Endothelial cell of hepatic sinusoid (primary cell): ENCODE data around the gene RPLP2.

ENCODE experiments used
- in situ Hi-C: cut with HindIII; loops from 2 replicates; pipeline ENCODE4 v1.10.0; 2017; ENCODE audit warnings: low sequenced_read_pairs

RPLP2 gene

DNA sequence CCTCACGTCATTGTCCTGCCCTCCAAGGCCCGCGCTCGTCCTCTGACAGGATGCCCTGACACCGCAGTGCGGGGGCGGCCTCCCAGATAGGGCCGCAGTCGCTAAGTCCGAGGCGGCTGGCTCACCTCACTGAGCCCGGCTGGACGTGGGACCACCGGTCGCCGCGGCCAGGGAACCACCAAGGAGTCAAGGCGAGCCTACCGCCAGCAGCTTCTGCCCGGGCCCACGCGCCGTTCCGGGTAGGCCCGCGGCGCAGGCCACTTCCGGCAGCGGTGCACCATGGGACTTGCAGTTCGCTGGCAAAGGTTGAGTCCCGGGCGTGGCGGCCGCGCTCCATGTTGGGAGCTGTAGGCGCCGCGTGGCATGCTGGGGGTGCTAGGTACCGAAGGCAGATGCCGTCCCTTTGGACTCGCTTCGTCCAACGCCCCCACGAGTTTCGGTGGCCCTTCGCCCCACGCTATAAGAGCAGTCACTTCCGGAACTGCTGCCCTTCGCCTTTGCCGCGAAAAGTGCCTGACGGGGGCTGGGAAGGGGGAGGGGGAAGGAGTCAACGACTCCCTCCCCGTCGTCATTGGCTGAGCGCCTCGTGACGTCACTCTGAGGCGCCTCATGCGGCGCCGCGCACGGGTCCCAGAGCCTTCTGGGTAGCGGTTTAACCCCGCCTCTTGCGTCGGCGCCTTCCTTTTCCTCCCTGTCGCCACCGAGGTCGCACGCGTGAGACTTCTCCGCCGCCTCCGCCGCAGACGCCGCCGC, at the start of gene RPLP2:
TSS of gene RPLP2 (plus strand) at position 681 of the 753 bp plus-strand sequence. CDS start 268 bp downstream, outside the sequence.
- in situ Hi-C loops: loop anchor here (10.0 kb wide), 1 partner anchor 105 kb away; the partner anchor contains the start of gene CHID1

DNA sequence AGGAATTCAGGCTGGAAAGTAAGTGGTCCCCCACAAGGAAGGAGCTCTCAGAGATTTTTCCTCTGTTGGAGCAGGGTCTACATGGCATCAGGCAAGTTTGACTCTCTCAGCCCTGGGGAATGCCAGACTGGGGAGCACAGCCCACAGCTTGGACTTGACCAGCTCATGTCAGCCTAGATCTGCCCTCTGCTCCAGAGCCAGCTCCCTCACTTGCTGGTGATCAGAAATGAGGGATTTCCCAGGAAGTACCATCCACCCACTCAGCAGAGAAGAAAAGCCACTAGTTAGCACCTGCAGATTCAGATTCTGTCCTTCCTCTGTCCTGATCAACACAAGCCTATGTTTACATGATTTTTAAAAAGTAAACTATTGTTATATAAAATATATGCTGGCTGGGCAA, 49.5 kb upstream of the RPLP2 start:
- in situ Hi-C loops: loop anchor here (25.0 kb wide), 1 partner anchor 98 kb away; no protein-coding TSS in a partner anchor

DNA sequence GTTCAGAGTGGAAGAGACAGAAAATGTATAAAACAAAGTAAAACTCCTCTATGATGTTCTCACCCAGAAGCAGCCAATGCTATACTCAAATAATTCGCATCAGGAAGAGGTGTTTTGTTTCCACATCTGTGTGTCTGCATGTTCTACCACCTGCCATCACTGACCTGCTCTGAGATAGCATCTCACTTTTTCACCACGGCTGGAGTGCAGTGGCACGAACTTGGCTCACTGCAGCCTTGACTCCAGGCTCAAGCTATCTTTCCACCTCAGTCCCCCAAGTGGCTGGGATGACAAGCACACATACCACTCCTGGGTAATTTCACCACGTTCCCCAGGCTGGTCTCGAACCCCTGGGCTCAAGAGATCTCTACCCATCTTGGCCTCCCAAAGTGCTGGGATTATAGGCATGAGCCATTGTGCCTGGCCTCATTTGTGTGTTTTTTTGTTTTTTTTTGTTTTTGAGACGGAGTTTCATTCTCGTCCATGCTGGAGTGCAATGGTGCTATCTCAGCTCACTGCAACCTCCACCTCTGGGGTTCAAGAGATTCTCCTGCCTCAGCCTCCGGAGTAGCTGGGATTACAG, 48.1 kb upstream of the RPLP2 start:
- in situ Hi-C loops: loop anchor here (25.0 kb wide), 1 partner anchor 99 kb away; no protein-coding TSS in a partner anchor

- in situ Hi-C loops: loop anchor here (25.0 kb wide), 1 partner anchor 100 kb away; no protein-coding TSS in a partner anchor
Observed at GRCh38 chr11:762421-763072, 47.2 kb upstream of the RPLP2 start.

- in situ Hi-C loops: loop anchor here (25.0 kb wide), 1 partner anchor 101 kb away; no protein-coding TSS in a partner anchor
Observed at GRCh38 chr11:763073-763463, 46.7 kb upstream of the RPLP2 start.

DNA sequence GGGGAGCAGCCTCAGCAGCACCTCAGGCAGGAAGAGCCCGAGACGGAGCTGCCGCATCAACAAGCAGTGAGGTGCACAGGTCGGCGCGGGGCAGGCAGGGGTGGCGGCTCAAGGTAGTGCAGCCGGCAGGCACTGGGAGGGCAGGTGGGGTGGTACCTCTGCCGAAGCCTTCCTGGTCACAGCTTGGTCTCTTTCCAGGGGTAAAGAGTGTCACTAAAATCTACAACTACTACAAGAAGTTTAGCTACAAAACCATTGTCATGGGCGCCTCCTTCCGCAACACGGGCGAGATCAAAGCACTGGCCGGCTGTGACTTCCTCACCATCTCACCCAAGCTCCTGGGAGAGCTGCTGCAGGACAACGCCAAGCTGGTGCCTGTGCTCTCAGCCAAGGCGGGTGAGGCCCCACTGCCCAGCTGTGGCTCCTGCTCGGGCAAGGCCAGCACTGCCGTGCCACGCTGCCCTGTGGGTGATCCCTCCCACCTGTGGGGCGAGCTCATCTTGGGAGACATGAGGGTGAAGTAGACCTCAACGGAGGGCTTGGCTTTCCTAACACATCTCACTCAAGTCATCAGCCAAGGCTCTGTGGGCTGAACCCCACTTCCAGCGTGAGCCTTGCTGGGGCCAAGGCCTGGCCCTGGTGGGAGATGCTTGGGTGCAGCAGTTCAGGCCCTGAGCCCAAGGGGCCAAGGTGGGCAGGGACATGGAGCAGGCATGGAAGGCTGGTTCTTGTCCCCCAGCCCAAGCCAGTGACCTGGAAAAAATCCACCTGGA, 46.0 kb upstream of the RPLP2 start:
- in situ Hi-C loops: loop anchor here (25.0 kb wide), 1 partner anchor 101 kb away; no protein-coding TSS in a partner anchor

DNA sequence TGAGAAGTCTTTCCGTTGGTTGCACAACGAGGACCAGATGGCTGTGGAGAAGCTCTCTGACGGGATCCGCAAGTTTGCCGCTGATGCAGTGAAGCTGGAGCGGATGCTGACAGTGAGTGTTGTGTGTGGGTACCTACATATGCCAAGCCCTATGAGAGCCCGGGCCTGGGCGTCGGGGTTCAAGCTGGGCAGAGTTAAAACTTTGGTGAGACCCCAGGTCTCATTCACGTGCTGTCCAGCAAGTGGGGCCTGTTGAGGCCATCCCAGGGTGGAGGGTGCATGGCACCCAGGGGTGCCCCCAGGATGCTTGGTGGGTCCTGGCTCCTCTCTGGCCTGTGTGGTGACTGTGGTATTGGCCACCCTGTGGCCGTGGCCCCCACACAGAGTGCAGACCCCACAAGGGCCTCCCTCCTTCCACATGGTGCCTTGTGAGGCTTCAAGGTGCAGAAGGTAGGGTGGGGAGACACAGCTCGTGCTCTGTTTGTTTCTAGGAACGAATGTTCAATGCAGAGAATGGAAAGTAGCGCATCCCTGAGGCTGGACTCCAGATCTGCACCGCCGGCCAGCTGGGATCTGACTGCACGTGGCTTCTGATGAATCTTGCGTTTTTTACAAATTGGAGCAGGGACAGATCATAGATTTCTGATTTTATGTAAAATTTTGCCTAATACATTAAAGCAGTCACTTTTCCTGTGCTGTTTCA, 45.3 kb upstream of the RPLP2 start:
- in situ Hi-C loops: loop anchor here (25.0 kb wide), 1 partner anchor 102 kb away; no protein-coding TSS in a partner anchor

DNA sequence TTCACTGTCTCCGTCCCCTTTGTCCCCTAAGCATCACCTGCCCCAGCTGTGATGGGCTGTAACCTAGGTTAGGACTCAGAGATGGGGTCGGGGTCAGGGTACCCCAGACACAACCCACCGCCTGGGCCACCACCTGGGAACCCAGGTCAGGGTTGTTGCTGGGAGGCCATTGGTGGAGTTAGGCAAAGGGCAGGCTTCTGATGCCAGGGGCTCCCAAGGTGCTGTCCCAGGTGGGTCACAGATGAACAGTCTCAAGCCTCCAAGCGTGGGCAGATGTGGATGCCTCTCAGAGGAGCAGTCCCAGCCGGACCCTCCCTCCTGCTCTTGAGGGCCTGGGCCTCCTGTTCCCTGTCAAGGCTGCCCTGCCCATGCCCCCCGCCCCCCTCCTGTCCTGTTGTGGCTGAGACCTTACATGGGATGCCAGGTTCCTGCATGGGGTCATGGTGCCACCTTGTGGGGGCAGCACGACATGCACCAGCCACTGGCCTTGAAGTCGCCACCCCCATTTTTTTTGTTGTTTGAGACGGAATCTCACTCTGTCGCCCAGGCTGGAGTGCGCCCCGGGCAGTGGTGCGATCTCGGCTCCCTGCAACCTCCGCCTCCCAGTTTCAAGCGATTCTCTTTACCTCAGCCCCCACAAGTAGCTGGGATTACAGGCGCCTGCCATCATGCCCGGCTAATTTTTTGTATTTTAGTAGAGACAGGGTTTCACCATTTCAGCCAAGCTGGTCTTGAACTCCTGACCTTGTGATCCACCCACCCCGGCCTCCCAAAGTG, 44.6 kb upstream of the RPLP2 start:
- in situ Hi-C loops: loop anchor here (25.0 kb wide), 1 partner anchor 103 kb away; no protein-coding TSS in a partner anchor

- in situ Hi-C loops: loop anchor here (25.0 kb wide), 1 partner anchor 103 kb away; no protein-coding TSS in a partner anchor
Observed at GRCh38 chr11:765802-766091, 44.0 kb upstream of the RPLP2 start.

- in situ Hi-C loops: loop anchor here (25.0 kb wide), 1 partner anchor 104 kb away; no protein-coding TSS in a partner anchor
Observed at GRCh38 chr11:766106-766935, 43.4 kb upstream of the RPLP2 start.

DNA sequence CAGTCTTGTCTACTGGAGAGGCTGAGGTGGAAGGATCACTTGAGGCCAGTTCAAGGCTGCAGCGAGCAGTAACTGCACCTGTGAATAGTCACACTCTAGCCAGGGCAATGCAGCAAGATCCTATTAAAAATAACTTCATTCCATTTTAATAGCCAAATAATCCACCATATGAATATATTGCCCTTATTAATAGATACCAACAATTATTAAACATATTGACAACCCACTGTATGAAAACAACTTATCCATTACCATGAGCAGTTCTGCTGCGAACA, 42.9 kb upstream of the RPLP2 start:
- in situ Hi-C loops: loop anchor here (25.0 kb wide), 1 partner anchor 105 kb away; no protein-coding TSS in a partner anchor

GRCh38 chr11:767238-767637, 42.5 kb upstream of the RPLP2 start:
- in situ Hi-C loops: loop anchor here (25.0 kb wide), 1 partner anchor 105 kb away; no protein-coding TSS in a partner anchor

- in situ Hi-C loops: loop anchor here (25.0 kb wide), 1 partner anchor 108 kb away; no protein-coding TSS in a partner anchor
Observed at GRCh38 chr11:769887-770641, 39.7 kb upstream of the RPLP2 start.

DNA sequence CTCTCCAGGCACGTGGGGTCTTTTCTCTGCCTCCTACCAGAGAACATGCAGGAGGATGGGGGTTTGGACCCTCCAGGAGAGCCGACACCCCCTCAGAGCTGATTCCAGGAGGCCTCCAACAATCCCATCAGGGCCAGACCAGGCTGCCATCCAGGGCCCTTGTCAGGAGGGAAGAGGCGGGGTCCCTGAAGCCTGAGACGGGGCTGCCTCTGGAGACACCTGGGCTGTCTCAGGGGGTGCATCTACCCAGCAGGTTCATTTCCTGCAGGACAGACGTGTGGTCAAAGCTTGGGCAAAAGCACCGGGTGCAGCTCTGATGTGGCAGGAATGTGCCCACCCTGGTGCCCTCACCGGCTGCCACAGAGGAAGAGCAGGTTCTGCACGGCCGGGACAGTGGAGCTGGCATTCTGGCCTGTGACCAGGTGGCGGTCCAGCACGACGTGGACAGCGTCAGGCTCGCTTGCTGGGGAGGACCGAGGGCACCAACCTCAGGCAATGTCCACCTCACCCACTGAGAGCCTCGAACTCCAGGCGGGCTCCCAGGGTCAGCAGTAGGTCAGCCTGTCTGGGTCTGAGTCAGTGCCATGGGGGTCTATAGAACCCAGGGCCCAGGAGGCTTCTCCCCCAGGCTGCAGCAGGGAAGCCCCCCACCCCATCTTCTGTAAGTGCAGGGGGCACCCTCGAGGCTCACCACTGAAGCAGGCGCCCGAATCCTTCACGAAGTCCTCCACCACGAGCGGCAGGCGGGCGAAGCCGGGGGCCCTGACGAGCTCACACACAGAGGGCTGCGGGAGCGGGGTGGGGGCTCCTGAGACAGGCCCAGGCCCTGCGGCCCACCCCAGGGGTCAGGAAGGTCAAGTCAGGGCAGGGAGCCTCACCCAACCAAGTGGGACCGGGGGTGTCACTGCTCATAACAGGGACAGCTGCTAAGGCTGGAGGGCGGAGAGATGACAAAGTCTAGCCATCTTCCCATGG, 38.8 kb upstream of the RPLP2 start:
- in situ Hi-C loops: loop anchor here (25.0 kb wide), 1 partner anchor 109 kb away; no protein-coding TSS in a partner anchor

GRCh38 chr11:771617-772204, 38.1 kb upstream of the RPLP2 start:
- in situ Hi-C loops: loop anchor here (25.0 kb wide), 1 partner anchor 109 kb away; no protein-coding TSS in a partner anchor
